ENCODE measurements around the gene AFG1L. TPM values are rescaled to one million over a fixed set of nuclear protein-coding genes. Genes with fewer than 3 reads are reported as not detected.
A peak's percentile ranks its signal among the peaks of the same experiment; 100 is the strongest.
"Not testable (repeated sequence)": the region's sequence is repeated elsewhere in the genome, so short reads cannot be mapped to it uniquely, and the experiment has no call there.

Gene AFG1L
- total RNA-seq, 1 experiment from 2014 or later = 4.0 TPM

DNA sequence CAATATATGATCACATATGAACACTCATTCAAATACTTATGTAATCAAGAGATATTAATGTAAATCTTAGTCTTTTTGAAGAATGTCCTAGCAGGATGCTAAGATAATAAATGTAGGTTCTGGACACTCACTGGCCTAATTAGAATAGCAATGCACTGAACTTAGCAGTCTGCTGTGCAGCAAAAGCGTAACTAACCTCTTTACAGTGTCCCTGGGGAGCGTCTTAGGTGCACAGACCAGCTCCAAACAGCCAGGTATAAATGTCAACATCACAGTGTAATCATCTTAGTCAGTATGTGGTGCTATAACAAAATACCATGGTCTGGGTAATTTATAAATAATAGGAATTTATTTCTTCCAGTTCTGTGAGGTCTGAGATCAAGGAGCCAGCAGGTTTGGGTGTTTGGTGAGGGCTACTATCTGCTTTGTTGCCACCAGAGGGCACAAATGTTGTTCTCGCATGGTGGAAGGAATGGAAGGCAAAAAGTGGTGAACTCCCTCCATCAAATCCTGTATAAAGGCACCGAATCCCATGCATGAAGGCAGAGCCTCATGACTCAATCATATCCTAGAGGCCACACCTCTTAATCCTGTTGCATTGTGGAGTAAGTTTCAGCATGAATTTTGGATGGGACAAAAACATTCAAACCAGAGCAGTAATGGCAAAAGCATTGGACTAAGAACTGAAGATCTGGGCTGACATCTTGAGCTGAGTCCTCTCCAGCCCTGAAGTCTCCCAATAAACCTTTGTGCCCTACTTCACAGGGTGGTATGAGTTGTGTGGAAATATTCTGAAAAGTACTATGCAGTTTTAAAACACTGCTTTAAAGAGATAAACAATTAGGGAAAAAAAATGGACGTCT lies 224.1 kb downstream of the AFG1L start:
- DNase-seq (ENCODE audit: low read depth) = peak; percentile 49

DNA sequence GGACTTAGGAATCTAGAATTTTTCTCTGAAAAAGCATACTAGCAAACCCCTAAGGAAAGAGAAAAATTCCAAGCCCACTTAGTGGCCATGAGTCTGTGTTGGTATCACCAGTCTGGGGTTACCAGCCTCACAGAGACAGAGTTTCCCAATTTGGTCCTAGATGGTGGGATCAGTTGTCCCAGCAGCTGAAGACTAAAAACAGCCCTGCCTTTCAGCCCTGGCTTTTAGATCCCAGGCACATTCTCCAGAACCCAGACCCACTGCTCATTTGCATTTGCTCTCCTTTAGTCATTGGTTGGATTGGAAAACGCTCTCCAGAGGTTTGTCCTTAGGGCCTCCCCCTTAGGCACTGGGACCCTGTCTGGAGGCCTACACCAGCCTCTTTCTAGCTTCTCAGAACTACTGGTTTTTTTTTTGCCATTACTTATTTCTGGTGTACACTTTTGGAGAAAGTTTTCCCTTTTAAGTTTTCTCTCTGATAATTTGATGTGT lies 226.8 kb downstream of the AFG1L start:
- no peak for DNase-seq (ENCODE audit: low read depth)

DNA sequence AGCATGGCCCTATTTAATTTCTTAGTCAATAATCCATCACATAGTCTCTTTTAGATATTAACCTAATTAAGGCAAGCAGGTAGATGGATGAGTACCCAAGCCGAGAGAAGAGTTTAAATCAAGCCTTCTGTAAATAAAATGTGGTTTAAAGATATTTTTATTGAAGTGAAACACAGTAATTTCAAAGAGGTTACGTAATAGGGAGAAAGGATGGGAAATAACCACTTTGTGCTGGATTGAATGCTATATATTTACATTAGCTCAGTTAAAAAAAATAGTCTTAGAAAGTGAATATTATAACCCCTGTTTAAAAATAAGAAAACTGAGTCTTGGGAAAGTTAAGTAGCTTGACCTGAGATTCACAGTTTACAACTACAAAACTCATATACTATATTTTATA lies 228.8 kb downstream of the AFG1L start:
- DNase-seq (ENCODE audit: low read depth) = no peak

DNA sequence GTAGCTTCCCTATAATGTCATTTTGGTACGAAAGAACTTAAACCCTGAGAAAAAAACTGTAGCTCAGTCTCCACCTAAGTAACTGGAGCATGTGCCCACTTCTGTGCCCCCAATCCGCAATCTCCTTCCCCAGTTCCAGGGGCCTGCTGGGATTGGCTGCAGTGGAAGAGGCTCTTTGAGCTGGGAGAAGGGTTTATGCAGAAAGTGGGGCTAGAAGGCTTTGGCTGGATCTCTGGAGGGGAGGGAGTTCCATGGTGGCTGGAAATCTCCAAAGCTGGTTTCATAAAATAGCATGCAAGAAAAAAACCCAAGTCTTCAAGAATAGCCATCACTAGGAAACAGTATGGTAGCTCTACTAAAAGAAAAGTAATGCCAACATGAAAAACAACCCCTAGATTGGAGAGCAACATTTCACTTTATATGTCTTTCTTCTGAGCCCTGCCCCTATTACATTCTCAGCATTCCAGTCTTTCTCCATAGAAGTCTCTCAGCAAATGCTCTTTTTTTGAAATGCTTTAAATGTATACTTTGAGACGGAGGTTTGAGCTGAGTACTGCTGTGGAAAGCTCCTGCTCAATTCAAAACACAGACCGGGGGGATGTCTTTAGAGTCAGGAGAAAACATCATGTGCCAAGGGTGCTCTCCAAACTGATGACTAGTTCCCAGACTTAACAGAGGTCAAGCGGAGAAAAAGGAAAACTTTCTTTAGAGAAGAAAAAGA lies 229.8 kb downstream of the AFG1L start:
- DNase-seq (ENCODE audit: low read depth) = no peak

DNA sequence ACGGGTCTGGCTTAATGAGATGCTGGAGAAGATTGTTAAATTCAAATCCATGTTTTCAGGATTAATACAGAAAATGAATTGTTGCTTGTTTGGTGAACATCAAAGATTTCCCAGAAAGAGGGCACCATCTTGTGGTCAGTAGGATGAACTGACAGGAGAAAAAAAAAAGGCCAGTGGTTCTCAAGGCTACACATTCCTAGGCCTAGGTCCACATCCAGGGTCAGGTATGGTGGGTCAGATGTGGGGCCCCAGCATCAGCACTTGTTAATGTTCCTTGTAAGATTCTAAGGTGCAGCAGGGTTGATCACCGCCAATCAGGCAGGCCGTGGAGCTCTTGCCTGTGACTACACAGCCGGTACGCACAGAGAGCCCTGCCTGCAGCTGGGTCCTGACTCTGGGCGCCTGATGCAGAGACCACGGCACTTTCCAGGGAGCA lies 231.9 kb downstream of the AFG1L start:
- peak; percentile 43 for DNase-seq (ENCODE audit: low read depth)

DNA sequence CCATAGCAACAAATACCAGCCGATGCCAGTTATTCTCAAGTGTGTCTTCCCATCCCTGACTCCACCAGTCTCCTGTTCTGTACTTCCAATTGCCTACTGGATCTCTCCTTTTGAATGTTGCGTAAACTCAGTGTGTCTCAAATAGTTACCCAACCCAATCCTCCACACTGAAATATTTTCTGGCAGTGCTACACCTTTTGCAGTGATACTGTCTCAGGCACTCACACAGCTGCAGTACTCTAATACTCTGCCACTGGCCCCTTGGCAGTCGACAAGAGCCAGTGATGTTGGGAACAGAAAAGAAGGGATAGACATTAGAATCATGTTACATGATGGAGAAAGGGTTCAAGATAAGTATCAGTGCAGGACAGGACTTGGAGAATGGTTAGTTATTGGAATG lies 234.0 kb downstream of the AFG1L start:
- no peak for DNase-seq (ENCODE audit: low read depth)

DNA sequence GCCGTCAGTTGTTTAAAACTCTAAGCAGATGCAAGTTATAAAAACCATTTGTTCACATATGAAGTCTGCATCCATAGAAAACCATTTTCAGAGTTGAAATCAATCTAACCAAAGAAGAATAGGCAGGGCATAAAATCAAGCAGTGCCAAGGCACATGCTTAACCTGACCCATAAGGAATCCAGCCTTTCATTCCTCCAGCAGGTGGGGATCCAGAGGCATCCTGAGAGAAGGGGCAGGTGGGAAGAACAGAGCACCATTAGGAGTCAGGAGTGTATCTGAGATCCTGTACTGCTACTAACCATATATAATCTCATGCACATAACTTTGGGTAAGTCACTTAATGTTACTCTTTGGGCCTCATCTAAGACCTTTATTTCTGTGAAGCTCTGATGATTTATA lies 236.5 kb downstream of the AFG1L start:
- no peak for DNase-seq (ENCODE audit: low read depth)

DNA sequence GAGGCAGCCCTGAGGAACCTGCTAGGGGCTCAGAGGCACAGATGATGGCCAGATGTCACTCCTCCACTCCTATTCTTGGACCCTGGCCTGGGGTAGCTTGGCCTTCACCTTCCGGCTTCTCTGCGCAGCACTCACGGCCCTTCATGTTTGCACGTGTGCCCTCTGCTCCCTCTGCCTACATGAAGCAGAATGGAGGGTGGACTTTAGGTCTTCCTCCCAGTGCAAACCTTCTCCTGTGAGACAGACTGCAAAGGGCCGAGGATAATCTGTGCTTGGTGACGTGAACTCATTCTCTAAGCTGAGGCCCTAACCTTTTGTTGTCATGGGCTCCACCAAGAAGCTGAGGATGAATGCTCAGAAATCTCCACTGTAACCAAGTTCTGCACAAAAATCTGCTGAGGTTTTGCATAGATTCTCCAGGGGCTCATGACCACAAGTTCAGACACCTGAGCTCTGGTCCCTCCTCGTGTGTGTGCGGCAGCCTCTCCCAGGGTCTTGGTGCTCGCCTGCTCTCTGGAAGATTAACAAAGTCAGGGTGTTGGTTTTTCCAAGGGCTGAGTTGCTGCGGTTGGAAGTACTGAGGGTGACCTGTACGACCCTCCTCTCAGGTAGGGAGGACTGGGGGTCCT lies 240.4 kb downstream of the AFG1L start:
- no peak for DNase-seq (ENCODE audit: low read depth)

DNA sequence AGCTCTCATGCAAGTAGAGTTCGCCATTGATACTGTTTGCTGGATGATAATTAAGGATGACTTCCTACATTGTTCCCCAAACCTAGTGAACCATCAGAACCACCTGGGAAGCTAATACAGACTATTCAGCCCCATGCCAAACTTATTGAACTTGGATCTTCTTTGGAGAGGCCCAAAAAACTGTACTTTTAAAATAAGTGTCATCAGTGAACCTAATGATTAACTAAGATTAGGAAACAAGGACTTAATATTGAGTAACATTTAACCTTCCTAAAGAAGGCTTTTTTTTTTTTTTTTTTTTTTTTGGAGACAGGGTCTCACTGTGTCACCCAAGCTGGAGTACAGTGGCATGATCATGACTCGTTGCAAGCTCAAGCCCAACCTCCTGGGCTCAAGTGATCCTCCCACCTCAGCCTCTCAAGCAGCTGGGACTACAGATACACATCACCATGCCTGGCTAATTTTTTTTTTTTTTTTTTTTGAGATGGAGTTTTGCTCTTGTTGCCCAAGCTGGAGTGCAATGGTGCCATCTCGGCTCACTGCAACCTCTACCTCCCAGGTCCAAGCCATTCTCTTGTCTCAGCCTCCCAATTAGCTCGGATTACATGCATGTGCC lies 241.2 kb downstream of the AFG1L start:
- DNase-seq (ENCODE audit: low read depth) = not testable (repeated sequence)

DNA sequence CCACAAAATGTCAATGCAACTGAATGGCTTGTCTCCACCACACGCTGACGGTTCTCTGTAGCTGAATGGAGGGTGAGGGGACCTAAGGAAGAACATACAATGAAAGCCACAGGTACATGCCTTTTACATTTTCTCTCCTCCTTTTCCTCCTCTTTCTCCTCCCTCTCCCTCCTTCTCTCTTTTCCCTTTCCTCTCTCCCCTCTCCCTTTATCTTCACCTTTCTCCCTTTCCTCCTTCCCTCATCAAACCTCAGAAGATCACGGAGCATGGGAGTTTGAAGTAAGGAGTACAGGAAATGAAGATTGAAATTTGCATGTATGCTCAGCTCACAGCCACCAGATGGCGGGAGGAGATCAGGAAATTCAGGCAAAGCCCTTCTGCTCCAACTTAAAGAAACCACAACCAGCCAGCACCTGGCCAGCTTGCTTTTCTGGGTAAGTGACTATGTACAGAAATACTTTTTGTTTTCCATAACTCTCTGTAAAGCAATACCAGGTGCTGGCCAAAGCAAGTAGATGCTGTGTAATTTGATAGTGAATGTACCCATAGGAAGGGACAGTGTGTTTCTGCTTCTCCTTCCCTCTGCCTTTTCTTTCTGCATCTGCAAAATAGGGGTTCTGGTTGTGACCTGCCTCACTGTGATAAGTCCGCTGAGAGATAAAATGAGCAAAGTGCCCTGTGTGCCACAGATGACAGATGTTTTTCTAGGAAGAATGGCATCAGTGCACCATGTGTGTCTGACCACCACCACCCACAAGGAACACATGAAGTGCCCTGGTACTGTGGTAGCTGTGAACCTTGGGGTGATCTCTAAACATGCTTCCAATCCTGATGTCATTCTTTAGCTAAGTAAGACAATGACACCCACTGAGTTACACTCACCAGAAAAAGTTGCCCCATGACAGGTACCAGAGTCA lies 247.2 kb downstream of the AFG1L start:
- peak; percentile 72 for DNase-seq (ENCODE audit: low read depth)

DNA sequence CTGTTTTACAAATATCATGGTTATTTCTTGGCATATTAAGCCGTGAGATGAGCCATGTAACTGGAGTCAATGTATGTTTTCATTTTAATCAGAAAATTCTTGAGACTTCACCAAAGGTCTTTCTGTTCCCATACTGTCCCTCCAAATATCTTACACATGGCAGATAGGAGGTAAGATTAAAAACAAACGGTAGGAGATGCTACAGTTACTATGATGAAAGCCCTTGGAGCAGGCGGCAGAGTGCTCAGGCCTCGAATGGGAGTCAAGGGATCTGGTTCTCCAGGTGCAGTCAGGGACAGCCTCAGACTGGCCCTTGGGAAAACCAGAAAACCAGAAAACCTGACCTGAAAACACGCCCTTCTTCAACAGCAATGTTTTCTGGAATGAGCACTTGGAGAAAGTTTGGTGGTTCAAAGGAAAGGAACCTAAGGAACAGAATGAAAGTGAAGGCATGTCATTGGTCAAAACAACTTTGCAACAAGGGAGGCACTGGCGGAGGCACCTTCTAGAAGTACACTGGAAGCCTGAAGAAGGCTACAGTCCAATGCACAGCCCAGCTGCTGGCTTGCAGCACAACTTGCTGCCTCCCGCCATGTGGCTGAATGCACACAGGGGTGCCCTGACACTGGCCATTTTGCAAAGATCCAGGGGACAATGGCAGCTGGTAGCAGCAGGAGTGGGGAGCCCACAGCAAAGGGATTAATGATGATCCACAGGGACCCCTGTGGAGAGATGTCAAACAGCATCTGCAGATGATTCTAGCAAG lies 248.5 kb downstream of the AFG1L start:
- no peak for DNase-seq (ENCODE audit: low read depth)

DNA sequence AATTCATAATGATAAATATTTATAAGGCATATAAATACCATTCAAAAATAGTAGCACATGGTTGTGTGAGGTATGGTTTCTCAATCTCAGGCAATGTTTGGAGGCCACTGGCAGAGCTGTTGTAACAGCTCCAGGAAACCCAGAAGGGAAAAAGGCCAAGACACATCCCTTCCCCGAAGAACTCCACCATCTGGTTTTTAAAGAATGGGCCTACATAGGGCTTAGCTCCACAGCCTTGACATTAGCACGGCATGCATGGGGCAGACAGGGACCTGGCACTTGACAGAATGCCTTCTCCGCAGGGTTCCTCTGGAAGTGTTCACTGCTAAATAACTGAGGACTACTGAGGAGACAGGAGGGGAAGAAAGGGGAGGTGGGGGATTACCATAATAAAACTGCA lies 249.8 kb downstream of the AFG1L start:
- DNase-seq (ENCODE audit: low read depth) = no peak

DNA sequence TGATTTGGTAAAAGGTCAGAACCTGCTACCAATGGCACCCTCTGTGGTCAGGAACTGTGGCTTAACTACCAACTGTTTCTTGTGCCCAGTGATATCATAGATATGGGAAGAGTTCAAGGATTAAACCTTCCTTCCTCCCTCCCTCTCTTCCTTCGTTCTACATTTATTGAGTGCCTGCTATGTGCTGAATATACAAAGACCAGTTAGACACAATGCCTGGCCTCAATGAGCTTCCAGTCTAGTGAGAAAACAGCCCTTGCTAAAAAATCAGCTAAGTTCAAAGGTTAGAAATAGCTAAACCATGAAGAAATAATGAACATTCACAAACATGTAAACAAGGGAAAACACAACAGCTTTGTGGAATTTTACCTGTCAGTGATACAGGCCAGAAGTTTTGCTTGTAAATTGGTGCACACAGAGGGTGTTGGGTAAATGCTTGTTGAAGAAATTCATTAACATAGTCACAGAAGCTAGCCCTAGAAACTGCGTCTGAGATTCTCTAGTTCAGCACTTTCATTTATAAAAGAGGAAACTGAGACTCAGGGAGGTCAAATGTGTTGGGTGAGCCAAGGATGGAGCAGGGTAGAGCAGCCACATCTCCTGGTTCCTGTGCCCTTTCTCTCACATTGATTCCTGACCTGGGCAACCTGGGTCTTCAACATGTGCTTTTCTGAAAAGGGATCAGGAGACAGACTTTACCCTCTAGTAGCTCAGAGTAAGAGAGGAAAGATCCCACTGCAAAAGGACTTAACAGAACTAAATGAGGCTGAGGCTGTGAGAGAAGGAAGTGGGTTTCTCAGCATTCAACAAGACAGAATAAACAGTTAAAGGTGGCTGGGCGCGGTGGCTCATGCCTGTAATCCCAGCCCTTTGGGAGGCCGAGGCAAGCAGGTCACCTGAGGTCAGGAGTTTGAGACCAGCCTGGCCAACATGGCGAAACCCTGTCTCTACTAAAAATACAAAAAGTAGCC lies 251.5 kb downstream of the AFG1L start:
- DNase-seq (ENCODE audit: low read depth) = no peak

DNA sequence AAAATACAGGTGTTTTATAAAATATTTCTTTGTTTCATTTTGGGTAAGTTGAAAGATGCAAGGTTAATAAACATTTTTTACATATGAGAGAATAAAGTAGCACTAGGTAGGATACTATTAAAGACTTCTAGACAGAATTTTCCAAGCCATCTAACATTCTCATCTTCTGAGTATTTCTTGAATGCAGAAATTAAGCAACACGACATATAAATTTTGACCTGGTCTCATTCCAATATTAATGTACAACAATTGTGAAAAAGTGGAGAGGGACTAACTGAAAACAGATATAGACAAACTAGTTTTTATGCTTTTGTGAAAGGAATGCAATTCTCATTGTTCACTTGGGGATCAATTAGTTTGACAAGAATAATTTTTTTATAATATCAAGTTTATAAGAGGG lies 254.4 kb downstream of the AFG1L start:
- DNase-seq (ENCODE audit: low read depth) = no peak

DNA sequence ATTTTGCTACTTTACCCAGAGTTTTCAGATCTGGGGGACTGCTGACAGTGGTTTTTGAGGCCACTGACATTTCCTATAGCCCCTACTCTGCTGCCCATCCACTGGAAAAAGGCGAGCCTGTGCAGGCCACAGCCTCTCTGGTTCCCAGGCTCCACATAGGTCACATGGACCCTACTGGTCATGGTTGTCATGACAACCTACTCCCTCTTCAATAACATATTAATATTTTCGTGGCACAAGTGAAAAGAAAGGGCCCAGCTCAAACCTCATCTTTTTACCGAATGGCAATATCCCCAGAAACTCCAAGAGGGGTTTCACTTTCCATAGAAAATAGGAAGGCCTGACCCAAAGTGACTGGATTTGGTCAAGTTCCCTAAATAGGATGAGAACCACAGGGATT lies 254.9 kb downstream of the AFG1L start:
- DNase-seq (ENCODE audit: low read depth) = no peak

DNA sequence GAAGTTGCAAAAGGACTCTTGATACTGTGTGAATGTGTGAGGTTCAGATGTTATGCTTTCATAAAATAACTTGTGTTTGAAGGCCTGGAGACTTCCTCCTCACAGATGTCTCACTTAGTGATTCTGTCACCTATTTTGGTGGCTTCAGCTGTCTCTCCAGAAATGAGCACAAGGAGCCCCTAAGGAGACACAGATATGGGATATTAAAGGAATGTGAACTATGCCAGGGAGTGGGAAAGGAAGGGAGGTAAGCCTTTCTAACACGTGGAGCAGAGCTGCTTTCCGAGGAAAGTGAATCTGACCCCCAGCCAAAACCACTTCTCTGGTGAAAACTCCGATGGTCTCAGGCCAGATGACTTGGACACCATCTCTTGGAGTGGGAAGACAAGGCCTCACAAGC lies 255.4 kb downstream of the AFG1L start:
- no peak for DNase-seq (ENCODE audit: low read depth)

DNA sequence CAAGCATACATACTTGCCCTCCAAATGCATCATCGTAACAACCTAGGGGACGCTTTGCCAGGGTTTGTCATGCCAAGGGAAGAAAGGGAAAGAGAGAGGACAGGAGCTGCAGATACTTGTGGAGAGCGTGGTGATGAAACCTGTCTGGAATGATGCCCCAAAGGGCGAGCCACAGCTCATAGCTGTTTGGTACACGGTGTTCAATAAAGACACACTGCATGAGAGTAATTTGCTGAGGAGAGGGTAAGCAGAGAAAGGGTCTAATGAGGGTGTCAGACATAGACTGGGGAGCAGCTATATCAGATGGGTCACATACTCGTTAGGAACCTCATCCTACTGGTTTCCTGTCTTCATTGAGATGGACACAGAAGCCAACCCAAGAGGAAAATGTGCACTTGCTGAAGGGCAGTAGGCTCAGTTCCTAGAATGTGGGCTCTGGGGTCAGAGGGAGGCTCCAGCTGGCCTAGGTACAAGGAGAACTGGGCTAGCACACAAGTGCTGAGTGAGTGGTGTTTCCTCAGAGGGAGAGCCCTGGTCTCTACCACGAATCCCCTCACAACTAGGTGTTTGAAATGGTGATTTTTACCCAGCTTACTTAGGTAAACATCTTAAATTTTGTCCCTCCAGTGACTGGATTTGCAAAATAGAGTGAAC lies 260.7 kb downstream of the AFG1L start:
- DNase-seq (ENCODE audit: low read depth) = no peak

DNA sequence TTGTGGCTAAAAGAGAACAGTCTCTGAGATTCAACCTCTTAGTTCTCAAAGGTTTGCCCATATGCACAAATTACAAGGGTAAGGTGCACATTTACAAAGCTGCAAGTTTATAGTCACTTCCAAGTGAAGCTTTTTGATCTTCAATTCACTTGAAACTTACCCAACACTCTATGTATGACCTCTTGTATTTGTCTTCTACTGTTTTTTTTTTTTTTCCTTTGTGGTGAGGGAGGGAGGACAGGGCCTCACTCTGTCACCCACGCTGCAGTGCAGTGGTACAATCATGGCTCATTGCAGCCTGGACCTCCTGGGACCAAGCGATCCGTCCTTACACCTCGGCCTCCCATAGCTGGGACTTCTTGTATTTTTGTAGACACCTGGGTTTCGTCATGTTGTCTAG lies 261.4 kb downstream of the AFG1L start:
- DNase-seq (ENCODE audit: low read depth) = no peak

Measured in RPMI7951 (cell line).